T-helper 2 cell (primary cell): ENCODE measurements around the gene WNK3.
A peak's percentile ranks its signal among the peaks of the same experiment; 100 is the strongest.
"Not testable (repeated sequence)": the region's sequence is repeated elsewhere in the genome, so short reads cannot be mapped to it uniquely, and the experiment has no call there.

ENCODE experiments used
- DNase-seq, 5 experiments: peaks; one replicate each; pipeline versions ENCODE4 v3.0.0 to v3.0.0-alpha.2; 2012 to 2022
- total RNA-seq, 2 donors: gene quantifications; one replicate each; lab custom pipeline; 2026; lab: John Stamatoyannopoulos, UW

The WNK3 gene
- 0.88 to 0.94 reads per million in 2 donors for total RNA-seq

- peak in 3 of 5 experiments; percentile 1 to 45 (median 9) for DNase-seq
These were observed at the start of gene WNK3 for GRCh38 chrX:54357414-54358377. Gene WNK3, minus strand, starts transcription at chrX:54358046.

GRCh38 chrX:54407266-54407665, 49.4 kb upstream of the WNK3 start:
- no peak for DNase-seq

GRCh38 chrX:54397113-54397512, 39.3 kb upstream of the WNK3 start:
- no peak for DNase-seq

GRCh38 chrX:54386314-54386713, 28.5 kb upstream of the WNK3 start:
- DNase-seq = no peak

GRCh38 chrX:54384661-54385060, 26.8 kb upstream of the WNK3 start:
- DNase-seq = not testable (repeated sequence)

GRCh38 chrX:54359408-54359807, 1.6 kb upstream of the WNK3 start:
- no peak for DNase-seq

- DNase-seq = peak in 3 of 5 experiments; percentile 9 to 48 (median 10)
These were observed 772 bp upstream of the WNK3 start for GRCh38 chrX:54358424-54359211.

- DNase-seq = no peak
These were observed 5.2 kb downstream of the WNK3 start for GRCh38 chrX:54352677-54353076.

GRCh38 chrX:54337383-54337782, 20.5 kb downstream of the WNK3 start:
- not testable (repeated sequence) for DNase-seq

GRCh38 chrX:54325077-54325476, 32.8 kb downstream of the WNK3 start:
- no peak for DNase-seq

- no peak for DNase-seq
These were observed 37.8 kb downstream of the WNK3 start for GRCh38 chrX:54320067-54320466.

GRCh38 chrX:54306379-54306778, 51.5 kb downstream of the WNK3 start:
- no peak for DNase-seq

GRCh38 chrX:54301516-54301915, 56.3 kb downstream of the WNK3 start:
- no peak for DNase-seq

GRCh38 chrX:54294306-54294705, 63.5 kb downstream of the WNK3 start:
- no peak for DNase-seq

- DNase-seq = no peak
These were observed 65.1 kb downstream of the WNK3 start for GRCh38 chrX:54292755-54293154.

- DNase-seq = no peak
These were observed 66.1 kb downstream of the WNK3 start for GRCh38 chrX:54291758-54292157.

GRCh38 chrX:54288968-54289367, 68.9 kb downstream of the WNK3 start:
- no peak for DNase-seq

- no peak for DNase-seq
These were observed 69.6 kb downstream of the WNK3 start for GRCh38 chrX:54288277-54288676.

- DNase-seq = no peak
These were observed 76.2 kb downstream of the WNK3 start for GRCh38 chrX:54281676-54282075.

- no peak for DNase-seq
These were observed 77.4 kb downstream of the WNK3 start for GRCh38 chrX:54280466-54280865.

- no peak for DNase-seq
These were observed 86.2 kb downstream of the WNK3 start for GRCh38 chrX:54271664-54272063.

- peak in 1 of 5 experiments; percentile 9 for DNase-seq
These were observed 109.5 kb downstream of the WNK3 start for GRCh38 chrX:54248309-54248708.

- no peak for DNase-seq
These were observed 111.0 kb downstream of the WNK3 start for GRCh38 chrX:54246866-54247265.

- no peak for DNase-seq
These were observed 119.3 kb downstream of the WNK3 start for GRCh38 chrX:54238588-54238987.
